HUES48 (cell line): ENCODE measurements around the gene BRME1.

Experiments
- H3K27ac ChIP-seq: one replicate; pipeline ENCODE4 v1.7.0; 2013; ENCODE audit warnings: low read depth, low read length, inconsistent platforms
- H3K27me3 ChIP-seq: 2 replicates; pipeline ENCODE4 v1.6.1; 2013; ENCODE audit warnings: mild to moderate bottlenecking, low read length; ENCODE audit not compliant: control insufficient read depth, insufficient read depth
- H3K36me3 ChIP-seq: 2 replicates; pipeline ENCODE4 v1.6.1; 2013; ENCODE audit warnings: low read length; ENCODE audit not compliant: control insufficient read depth, insufficient read depth
- H3K4me1 ChIP-seq: 2 replicates; pipeline ENCODE4 v1.6.1; 2013; ENCODE audit warnings: mild to moderate bottlenecking, low read length; ENCODE audit not compliant: control insufficient read depth, insufficient read depth
- H3K4me3 ChIP-seq: 2 replicates; pipeline ENCODE4 v1.5.1; 2013; ENCODE audit warnings: mild to moderate bottlenecking, low read depth, low read length
- H3K9ac ChIP-seq: 2 replicates; pipeline ENCODE4 v1.6.1; 2013; ENCODE audit warnings: mild to moderate bottlenecking, low read depth, low read length, moderate library complexity
- H3K9me3 ChIP-seq: 2 replicates; pipeline ENCODE4 v1.6.1; 2013; ENCODE audit warnings: low read length; ENCODE audit not compliant: control insufficient read depth, insufficient read depth

Gene BRME1

DNA sequence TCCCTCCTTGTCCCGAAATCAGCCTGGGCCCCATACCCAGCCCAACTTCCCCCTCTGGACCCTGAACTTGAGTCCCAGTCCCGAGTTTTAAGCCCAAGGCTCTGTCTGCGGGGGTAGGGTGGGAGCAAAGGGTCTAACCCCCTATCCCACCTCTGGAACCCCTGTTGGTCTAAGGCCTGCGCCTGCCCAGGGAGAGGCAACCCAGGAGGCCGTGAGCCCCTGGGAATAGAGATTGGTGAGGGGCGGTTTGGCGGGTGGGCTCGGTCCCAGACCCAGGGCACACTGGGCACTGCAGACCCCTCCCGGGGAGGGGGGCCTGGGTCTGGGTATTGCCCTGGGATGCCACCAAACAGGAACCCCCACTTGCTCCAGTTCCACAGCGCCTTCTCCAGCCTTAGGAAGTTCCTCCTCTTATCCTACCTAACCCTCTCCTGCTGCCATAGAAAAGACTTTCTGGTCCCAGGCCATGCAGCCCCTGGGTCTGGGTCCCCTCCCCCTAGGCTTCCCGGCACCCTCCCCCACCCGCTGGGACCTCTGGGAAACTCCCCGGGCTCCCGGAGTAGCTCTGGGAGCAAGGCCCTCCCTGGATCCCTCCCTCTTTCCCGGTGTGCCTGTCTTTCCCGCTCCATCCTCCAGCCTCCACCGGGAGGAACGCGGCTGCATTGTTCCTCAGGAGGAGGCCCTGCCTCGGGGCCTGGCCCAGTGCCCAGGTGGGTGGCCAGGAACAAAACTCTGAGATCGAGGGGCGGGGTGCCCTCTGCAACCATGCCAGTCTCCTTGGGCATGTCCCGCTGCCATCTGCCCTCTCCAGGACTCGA lies 62.6 kb downstream of the BRME1 start:
- peak overlapping the region; percentile 69 for H3K4me3 ChIP-seq
- peak overlapping the region; percentile 40 for H3K27ac ChIP-seq
- H3K4me1 ChIP-seq = peaks cover 32% of the 10 kb centered on the region
- H3K9ac ChIP-seq = no peak overlapping the region; the same call in 1 of the 2 replicates
- no peaks in the 10 kb centered on the region for H3K9me3 ChIP-seq
- no peaks in the 10 kb centered on the region for H3K36me3 ChIP-seq
- no peaks in the 10 kb centered on the region for H3K27me3 ChIP-seq

- Histone ChIP-seq H3K9ac (peak overlapping the region; percentile 68; the same call in 1 of the 2 replicates), H3K36me3 (no peaks in the 10 kb centered on the region), H3K9me3 (no peaks in the 10 kb centered on the region), H3K4me3 (peak overlapping the region; percentile 69), H3K27me3 (no peaks in the 10 kb centered on the region), H3K4me1 (peaks cover 27% of the 10 kb centered on the region), H3K27ac (peak overlapping the region; percentile 55)
These were observed 63.4 kb downstream of the BRME1 start for GRCh38 chr19:13842291-13843103.

GRCh38 chr19:13841962-13842290 lies 64.0 kb downstream of the BRME1 start:
- Histone ChIP-seq H3K27me3 (no peaks in the 10 kb centered on the region), H3K9me3 (no peaks in the 10 kb centered on the region), H3K9ac (no peak overlapping the region), H3K27ac (no peak overlapping the region), H3K4me3 (peak overlapping the region; percentile 69), H3K36me3 (no peaks in the 10 kb centered on the region), H3K4me1 (peaks cover 27% of the 10 kb centered on the region)

- Histone ChIP-seq H3K4me1 (peaks cover 21% of the 10 kb centered on the region), H3K27ac (no peak overlapping the region), H3K27me3 (no peaks in the 10 kb centered on the region), H3K9ac (peak overlapping the region; percentile 16; the same call in 1 of the 2 replicates), H3K9me3 (no peaks in the 10 kb centered on the region), H3K4me3 (peak overlapping the region; percentile 69), H3K36me3 (0 out of 2 replicates have a peak, but pooled peaks cover under 1% of the 10 kb centered on the region)
These were observed 64.6 kb downstream of the BRME1 start for GRCh38 chr19:13841086-13841961.

DNA sequence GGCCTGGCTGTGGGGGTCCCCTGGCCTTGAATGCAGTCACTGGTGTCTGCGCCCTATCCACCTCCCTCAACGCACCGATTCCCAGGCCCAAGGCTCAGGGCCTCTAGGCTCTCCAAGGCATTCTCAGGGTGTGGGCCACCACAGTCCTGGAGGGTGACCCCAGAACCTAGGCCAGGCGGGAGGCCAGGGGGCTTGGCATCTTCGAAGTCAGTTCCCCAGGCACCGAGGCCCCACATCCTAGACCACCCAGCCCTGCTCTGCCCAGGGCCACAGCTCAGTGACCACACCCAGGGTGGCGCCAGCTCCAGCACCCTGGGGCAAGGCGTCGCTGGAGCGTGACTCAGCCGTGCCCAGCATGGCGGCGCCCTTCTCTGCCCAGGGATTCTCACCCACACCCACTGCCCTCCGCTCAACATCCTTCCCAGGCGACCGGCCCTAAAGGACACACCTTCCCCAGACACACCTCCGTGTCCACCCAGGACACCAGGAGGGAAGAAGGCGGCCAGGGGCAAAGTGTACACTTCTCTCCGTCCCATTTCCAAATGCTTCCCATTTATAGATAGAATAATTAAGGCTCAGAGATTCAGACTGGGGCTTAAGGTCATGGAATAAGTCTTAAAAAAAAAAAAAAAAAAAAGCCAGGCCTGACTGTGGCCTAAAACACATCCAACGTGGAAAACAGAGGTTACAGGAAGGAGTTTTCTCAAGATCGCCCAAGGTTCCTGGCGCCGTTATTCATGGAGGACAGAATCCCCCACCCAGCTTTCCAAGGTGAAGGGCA lies 65.4 kb downstream of the BRME1 start:
- H3K9ac ChIP-seq = peak overlapping the region; percentile 16; the same call in 1 of the 2 replicates

DNA sequence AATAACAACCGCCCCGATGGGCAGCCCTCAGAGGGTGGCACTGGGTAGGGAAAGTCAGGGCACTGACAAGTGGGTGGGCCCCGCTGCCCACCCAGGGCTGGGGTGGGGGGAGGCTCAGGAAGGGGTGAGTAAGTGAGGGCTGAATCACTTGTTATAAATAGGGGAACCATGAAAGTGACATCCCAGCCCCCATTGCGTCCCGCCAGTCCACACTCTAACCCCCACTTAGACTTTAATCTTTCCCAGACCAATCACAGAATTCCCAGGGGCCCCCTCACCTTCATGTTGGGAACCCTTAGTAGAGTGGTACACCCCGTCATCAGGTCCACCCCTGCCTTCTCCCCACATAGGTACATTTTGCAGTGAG lies 66.0 kb downstream of the BRME1 start:
- Histone ChIP-seq H3K4me3 (no peak overlapping the region; the same call in 1 of the 2 replicates), H3K9ac (no peak overlapping the region), H3K27me3 (no peaks in the 10 kb centered on the region)

More for the DNA sequence above, 65.4 kb downstream of the BRME1 start:
- 0 out of 2 replicates have a peak, but pooled peaks cover 4% of the 10 kb centered on the region for H3K36me3 ChIP-seq
- peak overlapping the region; percentile 69; the same call in 1 of the 2 replicates for H3K4me3 ChIP-seq
- no peak overlapping the region for H3K27ac ChIP-seq
- H3K9me3 ChIP-seq = no peaks in the 10 kb centered on the region
- peaks cover 16% of the 10 kb centered on the region for H3K4me1 ChIP-seq
- no peaks in the 10 kb centered on the region for H3K27me3 ChIP-seq

GRCh38 chr19:13839130-13839937 lies 66.6 kb downstream of the BRME1 start:
- Histone ChIP-seq H3K4me1 (peaks cover 12% of the 10 kb centered on the region), H3K36me3 (0 out of 2 replicates have a peak, but pooled peaks cover 4% of the 10 kb centered on the region), H3K27me3 (no peaks in the 10 kb centered on the region), H3K9ac (no peak overlapping the region), H3K4me3 (no peak overlapping the region), H3K9me3 (no peaks in the 10 kb centered on the region), H3K27ac (no peak overlapping the region)

More for the DNA sequence above, 66.0 kb downstream of the BRME1 start:
- Histone ChIP-seq H3K36me3 (0 out of 2 replicates have a peak, but pooled peaks cover 4% of the 10 kb centered on the region), H3K4me1 (peaks cover 16% of the 10 kb centered on the region), H3K27ac (no peak overlapping the region), H3K9me3 (no peaks in the 10 kb centered on the region)

GRCh38 chr19:13838435-13839129 lies 67.3 kb downstream of the BRME1 start:
- no peak overlapping the region for H3K4me3 ChIP-seq
- peaks cover 5% of the 10 kb centered on the region for H3K4me1 ChIP-seq
- 0 out of 2 replicates have a peak, but pooled peaks cover 4% of the 10 kb centered on the region for H3K36me3 ChIP-seq

More at GRCh38 chr19:13838435-13839129, 67.3 kb downstream of the BRME1 start:
- no peak overlapping the region for H3K27ac ChIP-seq
- no peak overlapping the region for H3K9ac ChIP-seq
- H3K9me3 ChIP-seq = no peaks in the 10 kb centered on the region
- no peaks in the 10 kb centered on the region for H3K27me3 ChIP-seq
